GM12801 (cell line): ENCODE data around the gene TAGLN.

Experiments
- TF ChIP-seq, protein P1 (sequence below): IDR thresholded peaks from one replicate; pipeline ENCODE4 v1.5.1; 2011; ENCODE audit warnings: control low read depth; ENCODE audit not compliant: insufficient read length; ENCODE audit errors: extremely low read depth

TAGLN gene

DNA sequence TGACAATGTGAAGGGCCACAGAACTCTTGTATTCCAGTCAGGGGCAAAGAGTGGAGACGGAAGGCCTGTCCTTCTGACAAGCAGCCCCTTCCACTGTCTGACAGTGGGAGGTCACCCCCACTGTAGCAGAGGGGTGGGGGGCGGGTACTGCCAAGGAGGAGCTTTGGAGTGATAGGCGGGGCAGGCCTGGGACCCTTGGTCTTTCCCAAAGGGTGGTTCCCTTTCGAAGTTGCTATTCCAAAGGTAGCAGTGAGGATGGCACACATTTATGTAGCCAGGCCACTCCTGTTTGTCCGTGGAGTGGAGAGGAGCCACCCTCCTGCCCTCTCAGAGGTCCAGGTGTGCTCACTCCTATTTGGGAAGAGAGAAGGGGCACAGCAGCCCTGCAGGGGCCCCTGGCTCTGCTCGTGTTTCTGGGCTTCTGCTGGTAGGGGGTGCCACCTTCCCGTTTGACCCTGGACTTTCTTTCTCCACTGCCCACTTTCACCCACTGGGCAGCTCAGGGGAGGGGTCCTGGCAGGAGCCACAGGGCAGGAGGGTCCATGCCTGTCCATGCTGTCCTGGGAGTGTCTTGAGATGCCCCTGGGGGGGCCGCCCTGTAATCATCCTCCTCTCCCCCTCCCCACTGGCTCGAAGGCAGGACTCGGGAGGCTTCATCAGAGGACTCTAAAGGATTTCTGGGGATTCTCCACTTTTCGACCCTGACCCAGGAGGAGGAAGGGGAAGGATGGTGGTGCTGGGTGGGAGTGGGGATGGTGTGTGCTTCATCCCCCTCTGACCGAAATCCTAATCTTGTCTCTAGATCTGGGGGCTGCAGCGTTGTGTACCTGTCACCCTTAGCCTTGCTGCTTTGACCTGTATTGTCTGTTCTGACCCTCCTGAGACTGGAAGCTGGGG lies 994 bp downstream of the TAGLN start:
- TF ChIP-seq, protein P1, sequence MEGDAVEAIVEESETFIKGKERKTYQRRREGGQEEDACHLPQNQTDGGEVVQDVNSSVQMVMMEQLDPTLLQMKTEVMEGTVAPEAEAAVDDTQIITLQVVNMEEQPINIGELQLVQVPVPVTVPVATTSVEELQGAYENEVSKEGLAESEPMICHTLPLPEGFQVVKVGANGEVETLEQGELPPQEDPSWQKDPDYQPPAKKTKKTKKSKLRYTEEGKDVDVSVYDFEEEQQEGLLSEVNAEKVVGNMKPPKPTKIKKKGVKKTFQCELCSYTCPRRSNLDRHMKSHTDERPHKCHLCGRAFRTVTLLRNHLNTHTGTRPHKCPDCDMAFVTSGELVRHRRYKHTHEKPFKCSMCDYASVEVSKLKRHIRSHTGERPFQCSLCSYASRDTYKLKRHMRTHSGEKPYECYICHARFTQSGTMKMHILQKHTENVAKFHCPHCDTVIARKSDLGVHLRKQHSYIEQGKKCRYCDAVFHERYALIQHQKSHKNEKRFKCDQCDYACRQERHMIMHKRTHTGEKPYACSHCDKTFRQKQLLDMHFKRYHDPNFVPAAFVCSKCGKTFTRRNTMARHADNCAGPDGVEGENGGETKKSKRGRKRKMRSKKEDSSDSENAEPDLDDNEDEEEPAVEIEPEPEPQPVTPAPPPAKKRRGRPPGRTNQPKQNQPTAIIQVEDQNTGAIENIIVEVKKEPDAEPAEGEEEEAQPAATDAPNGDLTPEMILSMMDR, result no peak

DNA sequence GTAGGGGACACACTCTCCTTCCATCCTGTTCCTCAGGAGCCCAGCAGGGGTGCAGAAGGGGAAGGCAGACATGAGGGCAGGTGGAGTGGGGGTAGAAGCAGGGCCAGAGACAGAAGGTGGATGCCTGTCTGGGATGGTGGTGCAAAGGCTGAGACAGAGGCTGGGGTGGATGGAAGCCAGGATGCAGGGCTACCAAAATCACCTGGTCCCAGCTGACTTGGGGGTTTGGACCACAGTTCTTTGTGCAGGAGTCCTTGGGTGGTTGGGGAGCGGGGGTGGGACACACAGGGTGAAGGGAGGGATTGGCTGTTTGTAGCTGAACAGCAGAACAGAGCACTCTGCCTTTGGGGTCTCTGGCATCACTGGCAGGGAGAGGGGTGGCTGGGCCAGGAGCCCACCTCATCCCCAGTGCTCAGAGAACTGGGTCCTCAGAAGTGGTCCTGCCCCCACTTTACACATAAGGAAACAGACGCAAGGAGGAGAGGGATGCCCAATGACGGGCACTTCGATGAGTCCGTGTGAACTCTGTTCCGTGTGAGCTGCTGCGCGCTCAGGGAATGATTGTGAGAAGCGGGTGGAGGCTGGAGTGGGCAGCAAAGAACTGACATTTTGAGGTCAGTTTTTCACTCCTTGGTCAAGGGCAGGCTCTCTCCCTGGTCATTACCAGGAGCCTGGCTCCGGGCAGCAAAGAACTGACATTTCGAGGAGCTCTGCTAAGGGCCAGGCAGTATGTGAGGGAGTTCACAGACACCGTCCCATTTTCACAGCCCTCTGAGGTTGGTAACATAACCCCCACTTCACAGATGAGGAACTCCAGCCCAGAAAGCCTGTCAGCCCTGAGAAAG lies 1.9 kb downstream of the TAGLN start:
- TF ChIP-seq, protein P1, result no peak

DNA sequence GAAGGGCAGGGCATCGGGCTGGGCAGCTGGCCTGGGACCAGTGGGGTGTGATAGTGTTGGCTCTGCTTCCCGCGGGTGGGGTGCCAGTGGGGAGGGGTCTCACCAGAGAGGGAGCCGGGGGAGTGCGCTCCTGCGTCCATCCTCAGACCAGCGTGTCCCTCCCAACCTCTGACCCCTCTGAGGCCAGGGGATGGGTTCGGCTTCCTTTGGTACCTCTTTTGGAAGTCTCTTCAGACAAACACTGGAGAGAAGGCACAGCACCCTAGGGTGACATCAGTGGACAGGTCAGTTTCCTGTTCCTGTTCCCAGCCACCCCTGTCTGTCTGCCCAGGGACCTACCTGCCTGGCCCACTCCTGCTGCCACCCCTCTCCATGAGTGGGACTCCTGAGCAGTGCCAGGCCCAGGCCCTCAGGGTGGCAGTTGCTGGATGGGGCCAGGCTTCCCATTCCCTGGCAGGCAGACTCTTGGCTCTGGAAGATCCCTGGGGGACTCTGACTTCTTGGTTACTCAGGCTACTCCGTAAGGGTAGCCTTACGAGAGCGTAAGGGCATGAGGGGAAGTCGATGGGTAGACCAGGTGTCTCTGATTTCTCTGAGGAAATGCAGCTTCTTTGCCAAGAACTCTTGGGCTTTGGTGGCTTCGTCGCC lies 2.6 kb downstream of the TAGLN start:
- TF ChIP-seq, protein P1, result no peak

DNA sequence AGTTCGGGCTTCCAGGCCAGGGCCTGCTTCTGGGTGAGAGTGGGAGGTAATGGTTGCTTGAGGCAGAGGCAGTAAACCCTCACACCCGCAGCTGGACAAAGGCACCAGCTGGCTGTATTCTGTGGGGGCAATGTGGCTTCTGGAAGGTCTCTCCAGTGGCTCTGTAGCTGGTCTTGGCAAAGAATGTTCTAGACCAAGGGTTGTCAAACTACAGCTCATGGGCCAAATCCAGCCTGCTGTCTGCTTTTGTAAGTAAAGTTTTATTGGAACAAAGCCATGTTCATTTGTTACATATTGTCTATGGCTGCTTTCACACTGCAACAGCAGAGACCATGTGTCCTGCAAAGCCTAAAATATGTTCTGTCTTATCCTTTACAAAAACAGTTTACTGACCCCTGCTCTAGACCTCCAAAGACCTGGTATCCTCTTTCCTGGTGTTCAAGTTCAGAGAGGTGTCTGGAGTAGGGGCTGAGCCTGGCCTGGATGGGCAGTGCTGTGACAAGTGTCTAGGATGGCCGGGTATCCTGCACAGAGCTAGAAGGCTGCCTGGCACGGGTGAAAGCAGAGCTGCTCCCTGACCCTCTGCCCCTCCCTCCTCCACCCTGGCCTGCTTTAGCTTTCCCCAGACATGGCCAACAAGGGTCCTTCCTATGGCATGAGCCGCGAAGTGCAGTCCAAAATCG lies 3.4 kb downstream of the TAGLN start:
- TF ChIP-seq, protein P1, result no peak

DNA sequence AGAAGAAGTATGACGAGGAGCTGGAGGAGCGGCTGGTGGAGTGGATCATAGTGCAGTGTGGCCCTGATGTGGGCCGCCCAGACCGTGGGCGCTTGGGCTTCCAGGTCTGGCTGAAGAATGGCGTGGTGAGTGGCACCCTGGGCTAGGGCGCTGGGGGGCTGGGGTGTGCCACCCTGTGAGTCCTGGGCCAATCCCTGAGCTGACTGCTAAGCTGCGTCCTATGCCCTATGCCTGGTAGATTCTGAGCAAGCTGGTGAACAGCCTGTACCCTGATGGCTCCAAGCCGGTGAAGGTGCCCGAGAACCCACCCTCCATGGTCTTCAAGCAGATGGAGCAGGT lies 3.9 kb downstream of the TAGLN start:
- TF ChIP-seq, protein P1, result no peak

DNA sequence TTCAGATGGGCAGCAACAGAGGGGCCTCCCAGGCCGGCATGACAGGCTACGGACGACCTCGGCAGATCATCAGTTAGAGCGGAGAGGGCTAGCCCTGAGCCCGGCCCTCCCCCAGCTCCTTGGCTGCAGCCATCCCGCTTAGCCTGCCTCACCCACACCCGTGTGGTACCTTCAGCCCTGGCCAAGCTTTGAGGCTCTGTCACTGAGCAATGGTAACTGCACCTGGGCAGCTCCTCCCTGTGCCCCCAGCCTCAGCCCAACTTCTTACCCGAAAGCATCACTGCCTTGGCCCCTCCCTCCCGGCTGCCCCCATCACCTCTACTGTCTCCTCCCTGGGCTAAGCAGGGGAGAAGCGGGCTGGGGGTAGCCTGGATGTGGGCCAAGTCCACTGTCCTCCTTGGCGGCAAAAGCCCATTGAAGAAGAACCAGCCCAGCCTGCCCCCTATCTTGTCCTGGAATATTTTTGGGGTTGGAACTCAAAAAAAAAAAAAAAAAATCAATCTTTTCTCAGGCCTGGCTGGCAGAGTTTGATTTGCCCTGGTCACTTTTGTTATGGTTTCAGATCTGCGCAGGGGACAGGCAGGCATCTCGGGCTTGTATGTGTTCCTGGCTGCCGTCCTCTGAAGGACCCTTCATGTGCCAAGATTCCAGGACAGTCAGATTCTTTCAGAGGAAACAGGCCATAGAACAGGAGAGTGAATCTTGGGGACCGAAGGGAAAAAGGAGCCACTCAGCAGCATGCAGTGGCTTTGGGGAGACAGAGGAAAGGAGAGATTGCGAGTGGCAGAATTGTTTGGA lies 5.3 kb downstream of the TAGLN start:
- TF ChIP-seq, protein P1, result no peak
